A673 (cell line): Measurements from ENCODE around the gene SLC22A15. TPM values are rescaled to one million over a fixed set of nuclear protein-coding genes. Genes with fewer than 3 reads are reported as not detected.

Experiments used
- BruUV-seq: library from RNA; stranded (reverse); fragments of 400-500 nt; replicated peaks from 2 replicates; lab custom pipeline; 2021; lab: Mats Ljungman, UMichigan
- CTCF ChIA-PET: fragments of 300-600 bp; sonication (Branson Sonifier 250); formaldehyde crosslinking; loops from one replicate; lab custom pipeline; 2022; ENCODE audit warnings: antibody characterized with exemption; lab: Charles Lee
- POLR2A ChIA-PET: fragments of 300-600 bp; sonication (Branson Sonifier 250); formaldehyde crosslinking; loops from one replicate; lab custom pipeline; 2022; ENCODE audit warnings: antibody characterized with exemption; ENCODE audit not compliant: low non-redundant PET; lab: Charles Lee
- DNase-seq: peaks from one replicate; pipeline ENCODE4 v3.0.0-alpha.2; 2015; ENCODE audit warnings: low spot score
- H3K27ac ChIP-seq: fragments of 200-600 bp; sonication (generic); 2 replicates; pipeline ENCODE4 v1.5.1; 2016; ENCODE audit warnings: mixed run types, low read depth, mild to moderate bottlenecking, mixed read lengths, antibody characterized with exemption, low read length; ENCODE audit not compliant: poor library complexity, severe bottlenecking
- H3K27me3 ChIP-seq: fragments of 200-600 bp; sonication (generic); replicated peaks from 2 replicates; pipeline ENCODE4 v1.6.1; 2017; ENCODE audit warnings: mixed run types, low read depth, mild to moderate bottlenecking, mixed read lengths, antibody characterized with exemption, low read length; ENCODE audit not compliant: insufficient read depth, poor library complexity
- H3K36me3 ChIP-seq: fragments of 200-600 bp; sonication (generic); 2 replicates; pipeline ENCODE4 v1.6.1; 2016; ENCODE audit warnings: mixed run types, mild to moderate bottlenecking, mixed read lengths, antibody characterized with exemption, low read length; ENCODE audit not compliant: insufficient read depth, poor library complexity, severe bottlenecking
- H3K4me1 ChIP-seq: fragments of 200-600 bp; sonication (generic); 2 replicates; pipeline ENCODE4 v1.6.1; 2017; ENCODE audit warnings: mixed run types, mild to moderate bottlenecking, mixed read lengths, antibody characterized with exemption, low read length; ENCODE audit not compliant: insufficient read depth, poor library complexity, severe bottlenecking
- H3K4me3 ChIP-seq: fragments of 200-600 bp; sonication (generic); 2 replicates; pipeline ENCODE4 v1.5.1; 2016; ENCODE audit warnings: low read depth, mixed run types, mild to moderate bottlenecking, mixed read lengths, low read length; ENCODE audit not compliant: poor library complexity, severe bottlenecking
- H3K9me3 ChIP-seq: fragments of 200-600 bp; sonication (generic); 2 replicates; pipeline ENCODE4 v1.6.1; 2016; ENCODE audit warnings: mixed run types, low read depth, mild to moderate bottlenecking, mixed read lengths, antibody characterized with exemption, low read length; ENCODE audit not compliant: poor library complexity, severe bottlenecking
- CTCF ChIP-seq: fragments of 300-800, 200-600 bp; sonication (generic); conservative IDR thresholded peaks from 2 replicates; pipeline ENCODE4 v1.5.1; 2017; ENCODE audit warnings: low read depth, mild to moderate bottlenecking, antibody characterized with exemption, low read length, moderate library complexity, mixed read lengths
- EZH2 ChIP-seq: fragments of 200-600 bp; sonication (generic); IDR thresholded peaks from 2 replicates; pipeline ENCODE4 v1.6.1; 2017; ENCODE audit warnings: borderline replicate concordance, low read depth, mild to moderate bottlenecking, mixed read lengths, antibody characterized with exemption, low read length; ENCODE audit not compliant: poor library complexity, severe bottlenecking
- intact Hi-C: fragments of 100-400 bp; cut with micrococcal nuclease; formaldehyde crosslinking; loops from one replicate; pipeline ENCODE4 v1.10.0; 2022; ENCODE audit not compliant: unreplicated experiment
- total RNA-seq: library from RNA; stranded (reverse); gene quantifications from 2 replicates; pipeline ENCODE4 v1.2.3, GENCODE V29; 2021

SLC22A15 gene
- total RNA-seq, 1 experiment from 2014 or later: 0.39 TPM

GRCh38 chr1:115978292-115978941 is 2.1 kb downstream of the SLC22A15 start:
- H3K4me1 ChIP-seq: no peaks in the 10 kb centered on the region
- CTCF ChIA-PET: interaction anchor here (0.7 kb wide), 1 partner anchor 383 kb away, joined by 3 read pairs; no protein-coding TSS in a partner anchor
- H3K27ac ChIP-seq: no peak overlapping the region
- H3K4me3 ChIP-seq: no peak overlapping the region
- POLR2A ChIA-PET: no interaction called here
- DNase-seq: no peak
- no peak for TF ChIP-seq EZH2
- no peak for TF ChIP-seq CTCF
- H3K27me3 ChIP-seq: peaks cover 5% of the 10 kb centered on the region
- no peaks in the 10 kb centered on the region for H3K36me3 ChIP-seq
- intact Hi-C loops: no loop called here
- no TSS peak for BruUV-seq
- no peaks in the 10 kb centered on the region for H3K9me3 ChIP-seq

DNA sequence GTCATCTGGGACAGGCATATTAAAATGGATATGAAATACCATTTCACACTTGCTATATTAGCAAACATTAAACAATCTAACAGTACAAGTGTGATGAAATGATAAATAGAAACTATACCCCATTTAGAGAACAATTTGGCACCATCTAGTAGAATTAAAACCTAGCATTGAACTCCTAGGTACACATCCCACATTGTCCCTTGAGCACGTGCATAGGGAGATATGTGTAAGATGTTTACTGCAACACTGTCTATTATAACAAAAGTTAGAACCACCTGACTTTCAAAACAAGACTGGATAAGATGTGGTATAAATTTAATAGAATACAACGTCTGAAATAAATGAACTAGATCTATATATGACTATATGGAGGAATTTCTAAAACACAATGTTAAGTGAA is 3.8 kb downstream of the SLC22A15 start:
- CTCF ChIA-PET: no interaction called here

More for the DNA sequence above, 3.8 kb downstream of the SLC22A15 start:
- intact Hi-C loops: loop anchor here (5.0 kb wide), 2 partner anchors 263 to 368 kb away; no protein-coding TSS in a partner anchor
- BruUV-seq: no TSS peak
- H3K4me3 ChIP-seq: no peak overlapping the region
- POLR2A ChIA-PET: no interaction called here
- no peak overlapping the region for H3K27ac ChIP-seq
- no peak for TF ChIP-seq EZH2
- no peak for TF ChIP-seq CTCF
- H3K9me3 ChIP-seq: no peaks in the 10 kb centered on the region
- no peaks in the 10 kb centered on the region for H3K4me1 ChIP-seq
- no peaks in the 10 kb centered on the region for H3K36me3 ChIP-seq
- H3K27me3 ChIP-seq: peaks cover 5% of the 10 kb centered on the region
- no peak for DNase-seq
